GM18499 (cell line): ENCODE results near the gene CASK.

Experiments
- ATAC-seq: cut with Tn5 transposase; IDR thresholded peaks from one replicate; pipeline ENCODE4 v1.9.1; 2021; ENCODE audit warnings: moderate number of reproducible peaks; ENCODE audit not compliant: insufficient read depth, unreplicated experiment

Gene CASK, protein sequence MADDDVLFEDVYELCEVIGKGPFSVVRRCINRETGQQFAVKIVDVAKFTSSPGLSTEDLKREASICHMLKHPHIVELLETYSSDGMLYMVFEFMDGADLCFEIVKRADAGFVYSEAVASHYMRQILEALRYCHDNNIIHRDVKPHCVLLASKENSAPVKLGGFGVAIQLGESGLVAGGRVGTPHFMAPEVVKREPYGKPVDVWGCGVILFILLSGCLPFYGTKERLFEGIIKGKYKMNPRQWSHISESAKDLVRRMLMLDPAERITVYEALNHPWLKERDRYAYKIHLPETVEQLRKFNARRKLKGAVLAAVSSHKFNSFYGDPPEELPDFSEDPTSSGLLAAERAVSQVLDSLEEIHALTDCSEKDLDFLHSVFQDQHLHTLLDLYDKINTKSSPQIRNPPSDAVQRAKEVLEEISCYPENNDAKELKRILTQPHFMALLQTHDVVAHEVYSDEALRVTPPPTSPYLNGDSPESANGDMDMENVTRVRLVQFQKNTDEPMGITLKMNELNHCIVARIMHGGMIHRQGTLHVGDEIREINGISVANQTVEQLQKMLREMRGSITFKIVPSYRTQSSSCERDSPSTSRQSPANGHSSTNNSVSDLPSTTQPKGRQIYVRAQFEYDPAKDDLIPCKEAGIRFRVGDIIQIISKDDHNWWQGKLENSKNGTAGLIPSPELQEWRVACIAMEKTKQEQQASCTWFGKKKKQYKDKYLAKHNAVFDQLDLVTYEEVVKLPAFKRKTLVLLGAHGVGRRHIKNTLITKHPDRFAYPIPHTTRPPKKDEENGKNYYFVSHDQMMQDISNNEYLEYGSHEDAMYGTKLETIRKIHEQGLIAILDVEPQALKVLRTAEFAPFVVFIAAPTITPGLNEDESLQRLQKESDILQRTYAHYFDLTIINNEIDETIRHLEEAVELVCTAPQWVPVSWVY

DNA sequence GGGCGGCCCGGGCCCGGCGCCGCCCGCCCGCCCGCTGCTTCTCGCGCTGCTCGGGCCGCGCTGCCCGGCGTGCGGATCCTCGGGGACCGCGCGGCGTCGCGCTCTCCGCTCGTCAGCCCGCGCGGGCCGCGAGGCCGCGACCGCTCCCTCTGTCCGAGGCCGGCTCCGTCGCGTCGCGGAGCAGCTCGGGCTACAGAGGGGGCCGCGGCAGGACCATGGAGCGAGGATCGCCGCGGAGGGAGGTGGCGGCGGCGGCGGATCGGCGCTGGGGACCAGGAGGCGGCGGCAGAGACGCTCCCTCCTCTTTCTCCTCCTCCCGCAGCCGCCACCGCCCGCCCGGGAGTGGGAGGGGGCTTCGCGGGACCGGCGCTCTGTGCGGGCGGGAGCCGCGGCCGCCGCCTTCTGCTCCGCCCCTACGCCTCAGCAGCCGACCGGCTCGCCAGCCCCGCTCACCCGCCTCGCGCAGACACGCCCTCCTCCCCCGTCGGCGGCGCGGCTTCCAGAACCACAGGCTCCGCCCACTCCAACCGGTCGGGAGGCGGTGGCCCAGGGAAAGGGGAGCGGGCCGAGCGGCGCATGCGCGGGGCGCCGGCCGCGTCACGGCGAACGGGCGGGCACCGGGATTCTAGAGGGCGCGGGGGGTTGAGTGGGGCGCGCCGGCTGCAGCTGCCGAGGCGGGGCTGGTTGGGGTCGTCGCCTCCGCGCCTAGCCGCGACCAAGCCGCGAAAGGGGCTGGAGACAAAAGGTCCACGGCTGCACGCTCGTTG, at the start of gene CASK:
Gene CASK, minus strand, starts transcription at position 344 of the 767 bp plus-strand sequence. CDS start 566 bp downstream, outside the sequence.
- ATAC-seq: peak; percentile 56

DNA sequence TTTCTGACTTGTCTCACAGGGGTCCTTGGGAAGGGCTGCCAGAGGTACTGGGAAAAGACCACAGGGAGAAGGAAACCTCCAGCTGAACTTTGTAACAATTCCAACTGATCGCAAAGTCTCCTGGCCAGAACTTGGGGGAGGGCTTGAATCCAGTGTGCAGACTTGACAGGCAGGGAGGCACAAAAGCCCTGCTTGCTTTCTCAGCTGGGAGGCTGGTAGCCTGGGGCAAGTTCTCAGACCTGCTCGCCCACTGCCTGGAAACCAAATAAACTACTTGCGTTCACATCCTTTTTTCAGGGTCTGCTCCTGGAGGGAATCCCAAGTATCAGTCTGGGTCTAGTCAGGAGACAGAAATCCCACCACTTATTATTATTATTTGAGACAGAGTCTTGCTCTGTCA, 48.0 kb upstream of the CASK start:
- no peak for ATAC-seq

DNA sequence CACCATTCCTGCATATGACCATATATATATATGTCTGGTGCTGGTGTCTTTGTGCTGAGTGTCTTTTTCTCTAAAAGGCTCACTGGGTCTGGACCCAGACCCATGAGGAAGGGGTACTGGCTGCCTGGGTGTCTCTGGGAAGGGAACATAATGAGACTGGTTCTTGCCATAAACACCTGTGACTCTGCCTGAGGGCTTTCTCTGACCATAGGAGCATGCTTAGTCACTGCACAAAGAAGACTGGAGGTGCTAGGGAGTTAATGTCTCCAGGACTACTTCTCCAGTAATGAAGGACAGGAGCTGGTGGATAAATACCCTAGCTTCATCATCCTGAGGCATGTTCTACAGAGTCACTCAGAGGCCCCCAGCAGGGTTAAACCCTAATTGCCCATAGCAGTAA, 47.1 kb upstream of the CASK start:
- ATAC-seq: no peak

DNA sequence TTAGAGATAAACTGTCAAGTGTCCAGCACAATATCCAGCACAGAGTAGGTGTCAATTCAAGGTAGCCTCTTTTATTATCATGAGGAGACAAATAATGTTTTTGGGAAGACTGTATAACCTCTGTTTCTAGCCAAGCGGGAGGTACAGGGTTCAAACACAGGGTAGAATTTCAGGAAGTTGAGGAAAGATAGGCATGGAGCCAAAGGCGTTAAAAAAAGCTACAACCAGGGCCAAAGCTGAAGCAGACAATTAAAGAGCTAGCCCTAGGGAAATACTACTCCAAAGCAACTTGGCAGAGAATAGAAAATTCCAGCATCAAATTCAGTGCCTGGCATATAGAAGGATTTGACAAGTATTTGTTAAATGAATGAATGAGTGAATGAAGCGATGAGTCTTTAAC, 40.0 kb upstream of the CASK start:
- ATAC-seq: no peak

DNA sequence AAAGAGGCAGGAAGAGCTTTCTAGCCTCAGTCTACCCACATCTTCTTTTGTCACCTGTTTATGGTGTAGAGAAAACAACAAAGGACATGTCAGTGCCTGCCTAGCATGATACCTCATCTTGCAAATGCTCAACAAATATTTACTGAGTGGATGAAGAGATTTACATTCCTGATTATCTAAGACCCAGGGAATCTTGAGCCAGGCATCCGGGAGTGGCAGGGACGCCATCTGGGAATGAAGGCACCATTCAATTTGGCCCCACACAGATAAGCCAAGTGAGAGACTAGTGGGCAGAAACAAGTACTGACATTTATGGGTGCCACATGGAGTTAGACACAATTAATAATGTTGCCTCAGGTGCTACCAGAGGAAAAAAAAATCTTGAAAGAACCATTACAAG, 36.8 kb upstream of the CASK start:
- ATAC-seq: no peak

DNA sequence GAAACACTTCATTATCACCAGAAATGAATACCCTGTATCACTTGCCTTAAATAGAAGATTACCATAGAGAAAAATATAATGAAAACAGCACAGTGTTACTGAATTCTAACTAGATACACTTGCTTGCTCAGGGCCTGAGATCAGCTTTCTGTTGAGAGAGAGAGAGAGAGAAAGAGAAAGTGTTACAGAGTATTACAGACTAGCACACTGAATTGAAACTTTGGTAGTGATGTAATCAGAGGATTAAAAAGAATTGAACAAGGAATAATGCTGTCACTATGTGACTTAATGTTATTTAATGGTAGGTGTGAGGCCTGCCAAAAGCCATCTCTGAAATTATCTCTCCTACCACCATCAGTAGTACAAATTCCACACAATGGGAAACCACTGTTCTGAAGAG, 35.5 kb upstream of the CASK start:
- ATAC-seq: no peak

DNA sequence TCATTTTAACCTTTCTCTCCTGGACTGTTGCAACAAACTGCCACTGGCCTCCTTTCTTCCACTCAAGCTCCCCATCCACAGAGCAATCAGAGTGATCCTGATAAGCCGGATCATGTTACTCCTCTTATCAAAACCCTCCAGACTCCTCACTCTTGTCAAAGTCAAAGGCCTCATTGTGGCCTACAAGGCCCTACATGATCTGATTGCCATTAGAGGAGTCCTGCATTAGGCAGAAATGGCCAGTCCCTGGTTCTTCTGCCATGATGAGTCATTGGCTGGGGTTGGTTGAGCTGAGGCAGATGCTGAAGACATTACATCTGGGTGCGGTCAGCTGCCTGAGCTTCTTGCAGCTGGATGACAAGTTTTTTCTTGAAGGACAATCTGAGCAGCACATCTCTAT, 32.7 kb upstream of the CASK start:
- ATAC-seq: no peak

DNA sequence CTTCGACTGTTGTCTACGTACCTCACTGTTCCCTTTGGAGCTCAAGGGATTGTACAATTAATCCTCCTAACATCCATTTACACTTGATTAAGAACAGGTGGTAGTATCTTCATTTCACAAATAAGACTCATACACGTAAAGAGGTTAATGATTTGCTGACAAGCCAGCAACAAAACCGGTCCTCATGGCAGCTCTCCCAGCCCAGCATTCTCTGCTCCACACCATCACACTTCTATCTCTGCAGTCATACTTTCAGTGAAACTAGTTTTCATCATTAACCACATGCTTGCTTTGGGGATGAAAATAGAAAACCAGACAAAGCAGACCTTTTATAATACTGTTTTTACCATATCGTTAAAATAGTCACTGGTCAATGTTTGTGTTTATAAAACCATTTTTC, 28.7 kb upstream of the CASK start:
- ATAC-seq: no peak

DNA sequence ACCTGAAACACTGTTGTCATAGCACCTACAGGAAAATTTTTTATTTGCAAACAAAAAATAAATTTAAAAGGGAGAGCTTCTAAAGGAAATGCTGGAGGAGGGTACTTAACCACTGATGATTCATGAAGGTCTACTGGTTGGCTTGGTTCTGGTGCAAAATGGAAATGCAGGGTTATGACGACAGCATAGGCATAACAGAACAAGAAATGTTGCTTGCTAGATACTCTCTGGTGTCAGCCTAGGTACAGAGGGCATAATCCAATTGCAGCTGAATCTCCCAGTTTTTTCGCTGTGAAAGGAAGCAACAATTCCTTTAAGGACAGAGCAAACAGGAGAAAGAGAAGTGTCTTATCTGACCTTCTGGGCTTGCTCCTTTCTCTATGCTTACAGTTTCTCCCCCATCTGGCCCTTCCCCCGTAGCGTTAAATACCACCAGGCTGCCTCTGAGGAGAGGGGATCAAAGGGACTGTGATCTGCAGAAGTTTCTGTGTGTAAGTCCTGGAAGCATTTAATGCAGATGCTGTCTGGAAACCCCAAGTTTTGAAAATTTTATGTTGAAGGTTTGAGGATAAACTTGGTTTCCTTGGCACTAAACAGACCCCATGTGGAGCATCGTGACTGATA, 23.7 kb upstream of the CASK start:
- no peak for ATAC-seq

DNA sequence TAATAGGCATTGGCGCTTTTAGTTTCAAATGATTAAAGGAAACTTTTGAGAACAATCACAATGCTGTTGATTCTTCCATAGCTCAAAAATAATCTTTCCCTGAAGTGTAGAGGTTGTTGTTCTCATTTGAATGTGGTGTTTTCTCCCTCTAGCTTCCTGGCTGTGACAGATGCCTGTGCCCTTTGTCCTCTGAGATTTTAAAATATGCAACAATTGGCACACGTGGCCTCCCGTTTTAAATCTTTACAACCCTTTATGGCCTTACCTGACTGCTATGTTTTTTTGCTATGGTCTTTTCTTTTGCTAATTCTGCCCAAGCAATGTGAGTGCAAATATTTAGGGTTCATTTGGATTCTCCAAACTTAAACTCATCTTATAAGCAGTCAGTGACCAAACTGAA, 22.9 kb upstream of the CASK start:
- ATAC-seq: no peak

DNA sequence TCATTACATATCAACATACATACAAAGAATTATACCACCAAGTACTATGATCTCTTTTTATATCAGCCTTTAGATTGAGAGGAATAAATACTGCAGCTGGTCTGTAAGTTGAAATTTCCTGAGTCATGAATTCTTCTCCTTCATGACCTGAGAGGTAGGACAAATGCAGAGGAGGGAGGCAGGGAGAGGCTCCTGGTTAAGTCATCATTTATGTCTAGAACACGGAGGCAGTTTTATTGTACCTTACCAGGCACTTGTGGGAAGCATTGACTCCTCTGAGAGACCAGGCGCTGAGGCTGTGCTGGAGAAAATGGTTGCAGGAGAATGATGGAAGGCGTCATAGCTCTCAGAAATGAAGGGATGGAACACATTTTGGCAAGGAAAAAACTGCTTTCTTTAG, 12.5 kb upstream of the CASK start:
- ATAC-seq: no peak

DNA sequence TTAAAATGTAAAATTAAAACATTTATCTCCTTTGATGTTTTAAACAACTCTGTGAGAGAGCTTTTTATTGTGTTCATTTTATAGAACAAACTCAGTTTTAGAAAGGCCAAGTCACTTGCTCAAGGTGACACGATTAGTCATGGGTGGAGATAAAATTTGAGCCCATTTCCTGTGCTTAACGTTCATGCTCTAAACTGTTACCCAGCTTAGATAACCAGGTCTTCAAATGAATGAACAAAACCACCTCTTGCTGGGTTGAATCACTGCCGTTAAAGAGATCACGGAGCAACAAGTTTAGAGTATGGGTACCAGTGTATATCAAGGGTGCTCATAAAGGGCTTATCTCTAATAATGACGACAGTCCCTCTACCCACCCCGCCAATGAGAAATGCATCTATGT, 10.2 kb upstream of the CASK start:
- no peak for ATAC-seq

DNA sequence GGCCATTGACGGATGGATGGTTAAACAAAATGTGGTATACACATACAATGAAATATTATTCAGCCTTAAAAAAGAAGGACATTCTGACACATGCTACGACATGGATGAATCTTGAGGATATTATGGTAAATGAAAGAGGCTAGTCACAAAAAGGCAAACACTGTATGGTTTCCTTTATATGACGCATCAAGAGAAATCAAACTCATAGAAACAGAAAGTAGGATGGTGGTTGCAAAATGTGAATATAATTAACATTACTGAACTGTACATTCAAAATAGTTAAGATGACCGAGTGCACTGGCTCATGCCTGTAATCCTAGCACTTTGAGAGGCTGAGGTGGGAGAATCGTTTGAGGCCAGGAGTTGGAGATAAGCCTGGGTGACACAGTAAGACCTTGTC, 9.5 kb upstream of the CASK start:
- ATAC-seq: no peak

DNA sequence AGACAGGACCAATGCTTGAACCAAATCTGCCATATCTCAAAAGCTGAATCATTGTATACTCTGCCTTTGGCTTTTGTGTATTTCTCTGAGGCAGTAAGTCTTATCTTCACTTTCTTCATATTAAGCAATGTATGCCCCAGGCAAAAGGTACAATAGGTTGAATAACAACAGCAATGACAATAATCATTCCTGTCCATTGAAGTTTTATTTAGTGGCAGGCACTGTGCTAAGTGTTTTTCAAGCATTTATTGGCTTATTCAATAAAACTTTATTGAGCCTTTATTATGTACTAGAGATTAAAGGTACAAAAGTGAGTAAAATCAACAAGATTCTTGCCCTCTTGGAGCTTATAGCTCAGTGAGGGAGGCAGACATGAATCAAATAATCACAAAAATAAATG, 8.2 kb upstream of the CASK start:
- no peak for ATAC-seq

DNA sequence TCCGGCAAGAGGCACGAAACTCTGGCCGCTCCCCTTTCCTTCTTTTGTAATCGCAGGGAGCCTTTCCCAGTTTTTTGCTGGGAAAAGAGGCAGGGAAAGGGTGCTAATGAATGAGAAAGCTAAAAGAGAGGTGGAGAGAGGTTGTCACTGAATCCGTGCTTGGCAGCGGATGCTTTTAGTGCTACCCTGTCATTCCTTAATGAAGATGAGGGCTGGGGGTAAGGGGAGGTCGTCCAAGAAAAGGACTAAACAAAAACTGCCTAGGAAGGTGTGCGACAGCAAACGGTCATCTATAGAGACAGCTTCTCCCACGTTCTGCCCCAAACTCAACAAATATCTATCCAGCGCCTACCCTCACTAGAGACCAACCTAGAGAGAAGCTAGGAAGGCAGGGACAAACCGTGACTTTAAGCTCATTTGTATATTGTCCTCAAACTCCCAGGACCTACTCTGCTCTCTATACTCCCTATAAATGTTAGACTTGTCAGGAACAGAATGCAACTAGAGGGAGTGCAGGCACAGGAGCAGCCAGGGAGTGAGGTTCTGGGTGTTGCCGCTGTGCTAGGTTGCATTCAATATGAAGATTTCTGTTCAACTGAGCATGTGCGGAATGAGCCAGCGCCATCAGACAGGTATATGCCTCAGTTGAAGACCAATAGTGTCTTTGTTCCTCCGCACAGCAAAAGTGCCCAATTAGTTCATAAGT, 777 bp upstream of the CASK start:
- no peak for ATAC-seq

DNA sequence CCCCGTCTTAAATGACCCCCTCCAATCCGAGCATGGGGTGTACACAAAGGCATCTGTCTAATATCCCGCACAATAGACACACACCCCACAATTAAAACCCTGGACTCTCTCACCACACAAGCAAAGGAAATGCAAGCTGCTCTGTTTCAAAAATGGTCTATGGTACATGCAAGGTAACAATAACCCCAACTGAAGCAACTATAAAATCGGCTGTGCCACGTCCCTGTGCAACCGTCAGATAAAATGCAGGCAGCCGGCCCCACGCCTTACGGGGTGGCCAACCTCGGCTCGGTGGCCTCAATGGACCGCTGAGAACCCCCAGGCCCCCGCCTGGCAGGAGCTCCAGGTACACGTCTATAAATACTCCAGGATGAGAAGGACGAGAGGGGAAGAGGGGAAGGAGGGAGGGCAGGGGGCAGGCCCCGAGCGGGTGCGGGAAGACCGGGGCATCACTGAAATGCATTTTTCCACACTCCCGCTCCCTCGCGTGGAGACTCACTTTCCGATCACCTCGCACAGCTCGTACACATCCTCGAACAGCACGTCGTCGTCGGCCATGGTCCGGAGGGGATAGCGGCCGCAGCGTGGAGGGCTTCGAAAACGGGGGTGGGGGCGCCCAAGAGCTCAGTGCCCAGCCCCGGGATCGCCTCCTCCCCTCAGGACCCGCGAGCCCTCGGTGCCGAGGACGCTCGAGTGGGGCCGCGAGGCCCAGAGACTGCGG, 763 bp downstream of the CASK start:
- ATAC-seq: peak; percentile 7

DNA sequence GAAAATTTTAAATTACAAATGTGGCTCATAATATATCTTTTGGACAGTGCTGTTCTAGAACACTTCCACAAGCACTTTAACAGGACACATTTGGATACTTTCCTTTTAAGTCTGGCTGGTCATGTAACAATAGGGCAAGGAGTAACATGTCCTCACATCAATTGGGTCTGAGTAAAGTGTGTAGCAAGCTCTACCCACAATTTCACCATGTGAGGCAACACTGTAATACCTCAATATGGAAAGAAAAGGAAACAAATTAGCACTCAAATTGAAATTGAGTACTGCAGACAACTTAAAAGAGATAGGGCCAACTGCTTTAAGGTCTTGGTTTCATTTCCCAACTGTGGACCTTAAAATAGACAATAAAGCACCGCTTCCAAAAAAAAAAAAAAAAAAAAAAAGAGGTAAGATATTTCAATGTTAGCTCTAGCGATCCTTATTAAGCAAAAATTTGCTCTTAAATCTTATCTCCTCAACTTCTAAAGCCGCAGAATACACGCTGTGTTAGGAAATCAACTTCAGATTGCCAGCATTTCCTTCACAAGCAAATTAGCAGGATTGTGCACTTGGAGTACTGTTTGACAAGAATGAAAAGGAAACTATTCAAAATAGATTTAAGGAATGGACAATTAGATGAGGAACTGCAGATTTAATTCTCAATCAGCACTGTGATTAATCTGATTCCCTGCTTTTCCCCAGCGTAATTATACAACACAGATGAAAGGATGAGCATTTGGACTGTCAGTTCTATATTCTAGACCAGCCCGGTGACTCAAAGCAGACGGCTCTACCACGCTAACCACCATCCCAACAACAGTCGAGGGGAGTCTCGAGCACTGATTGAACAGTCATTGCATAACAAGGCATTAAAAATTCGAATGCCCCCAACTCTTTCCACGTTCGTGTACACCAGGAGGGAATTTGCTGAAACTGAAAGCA, 1.6 kb downstream of the CASK start:
- ATAC-seq: no peak

DNA sequence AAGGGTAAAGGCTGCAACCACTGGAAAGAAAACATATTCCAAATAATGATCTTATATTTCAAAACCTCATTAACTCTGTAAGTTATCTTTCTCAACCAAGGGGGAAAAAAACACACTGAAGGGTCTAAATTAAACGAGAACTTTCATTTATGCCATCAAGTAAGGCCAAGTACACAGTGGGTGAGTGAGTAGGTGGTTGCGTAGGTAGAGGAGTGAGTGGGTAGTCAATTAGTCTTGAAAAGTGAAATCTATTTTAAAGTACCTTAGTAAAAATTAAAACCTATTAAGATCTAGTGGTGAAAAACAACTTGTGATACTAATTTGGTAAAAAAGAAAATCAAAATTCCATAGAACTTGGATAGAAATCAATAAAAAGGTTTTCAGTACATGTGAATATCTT, 3.5 kb downstream of the CASK start:
- ATAC-seq: no peak
